ENCODE data around the gene TFDP2.

- TF ChIP-seq POLR2A (IDR thresholded peaks at IDR 0.05) (no peak), CTCF (IDR thresholded peaks at IDR 0.05) (no peak)
These were observed 254.7 kb downstream of the TFDP2 start for GRCh38 chr3:141894524-141895176.
